NCI-H748 (cell line): ENCODE results near the gene TRIM71.
"Not testable (repeated sequence)": the region's sequence is repeated elsewhere in the genome, so short reads cannot be mapped to it uniquely, and the experiment has no call there.

Experiments used
- DNase-seq: peaks from one replicate; lab custom pipeline; 2025; ENCODE audit not compliant: unreplicated experiment; lab: John Stamatoyannopoulos, UW

TRIM71 gene

GRCh38 chr3:32922078-32922477 is 104.3 kb downstream of the TRIM71 start:
- no peak for DNase-seq

- DNase-seq = no peak
Measured at GRCh38 chr3:32930161-32930560, 112.4 kb downstream of the TRIM71 start.

GRCh38 chr3:32931273-32931672 is 113.5 kb downstream of the TRIM71 start:
- DNase-seq = not testable (repeated sequence)

- no peak for DNase-seq
Measured at GRCh38 chr3:32934150-32934742, 116.4 kb downstream of the TRIM71 start.

- peak; percentile 46 for DNase-seq
Measured at GRCh38 chr3:32937331-32937730, 119.5 kb downstream of the TRIM71 start.

GRCh38 chr3:32939531-32940284 is 121.9 kb downstream of the TRIM71 start:
- DNase-seq = not testable (repeated sequence)

GRCh38 chr3:32940726-32941125 is 122.9 kb downstream of the TRIM71 start:
- DNase-seq = no peak

GRCh38 chr3:32945136-32945535 is 127.3 kb downstream of the TRIM71 start:
- peak; percentile 6 for DNase-seq

GRCh38 chr3:32945598-32945997 is 127.8 kb downstream of the TRIM71 start:
- not testable (repeated sequence) for DNase-seq

- no peak for DNase-seq
Measured at GRCh38 chr3:32946973-32947788, 129.4 kb downstream of the TRIM71 start.
